Thyroid gland (tissue), 4 donors: ENCODE results near the gene DIRAS1. TPM values are rescaled to one million over a fixed set of nuclear protein-coding genes. Genes with fewer than 3 reads are reported as not detected.

Source experiments
- DNase-seq, 2 donors: peaks; one replicate each; pipeline ENCODE4 v3.0.0-alpha.2; 2019
- H3K27ac ChIP-seq, 3 donors: fragments of 200-600 bp; sonication (generic); 1 replicate in 2 of 3; 2 replicates in 1 of 3; pipeline ENCODE4 v1.5.1; 2016 to 2019; ENCODE audit warnings: mild to moderate bottlenecking in 1 of 3, moderate library complexity in 1 of 3
- H3K27me3 ChIP-seq: fragments of 200-600 bp; sonication (generic); one replicate; pipeline ENCODE4 v1.5.1; 2019
- H3K36me3 ChIP-seq, 2 donors: fragments of 200-600 bp; sonication (generic); one replicate each; pipeline ENCODE4 v1.5.1; 2016 to 2019
- H3K4me1 ChIP-seq, 2 donors: fragments of 200-600 bp; sonication (generic); one replicate each; pipeline ENCODE4 v1.5.1; 2017 to 2019
- H3K4me3 ChIP-seq, 3 donors: fragments of 200-600 bp; sonication (generic); replicated peaks in 1 of 3; 1 replicate in 2 of 3; 2 replicates in 1 of 3; pipeline ENCODE4 v1.5.1; 2016; ENCODE audit warnings: mild to moderate bottlenecking in 1 of 3
- H3K9me3 ChIP-seq: fragments of 200-600 bp; sonication (generic); one replicate; pipeline ENCODE4 v1.5.1; 2017
- CTCF ChIP-seq, 6 experiments: fragments of 200-600 bp in 3 of 6; fragments of 450-650 bp in 3 of 6; sonication (generic) in 3 of 6; IDR thresholded peaks; one replicate each; pipeline ENCODE4 v1.5.1; 2016 to 2019; ENCODE audit warnings: antibody characterized with exemption in 6 of 6, mild to moderate bottlenecking in 2 of 6, inconsistent platforms in 1 of 6, moderate library complexity in 1 of 6
- POLR2A ChIP-seq, 2 donors: fragments of 450-650 bp; IDR thresholded peaks; one replicate each; pipeline ENCODE4 v1.6.1; 2017; ENCODE audit warnings: antibody characterized with exemption in 2 of 2, mild to moderate bottlenecking in 2 of 2, moderate library complexity in 1 of 2
- WGBS, 2 donors: methylation state at CpG; one replicate each; pipeline ENCODE4 v1.1.5; 2017; 5-methylcytosine and 5-hydroxymethylcytosine counted together
- intact Hi-C: fragments of 100-400 bp; cut with DNase I; formaldehyde crosslinking; loops from one replicate; pipeline ENCODE4 v1.15.1; 2023
- total RNA-seq, 4 donors: library from RNA; depleted of rRNA; stranded (reverse); fragments of >200 nt; gene quantifications; one replicate each; pipeline ENCODE4 v1.2.3, GENCODE V29; 2016

The DIRAS1 gene
- total RNA-seq, 4 donors from 2014 or later: 0.27 to 0.67 (median 0.40) TPM

GRCh38 chr19:2700660-2701360 lies 20.4 kb downstream of the DIRAS1 start:
- intact Hi-C loops: no loop called here
- WGBS, 2 donors: 44 to 50% methylated on average over 26 of the region's 26 CpGs
- DNase-seq: no peak
- no peak overlapping the region for H3K4me3 ChIP-seq
- no peaks in the 10 kb centered on the region for H3K36me3 ChIP-seq
- no peaks in the 10 kb centered on the region for H3K9me3 ChIP-seq
- no peaks in the 10 kb centered on the region for H3K27me3 ChIP-seq
- no peak overlapping the region for H3K27ac ChIP-seq
- TF ChIP-seq POLR2A (IDR thresholded peaks at IDR 0.05) (no peak), CTCF (IDR thresholded peaks at IDR 0.05) (no peak)
- peaks cover 10 to 11% of the 10 kb centered on the region in 2 donors for H3K4me1 ChIP-seq

- Histone ChIP-seq H3K27me3 (no peaks in the 10 kb centered on the region), H3K4me3 (no peak overlapping the region), H3K36me3 (no peaks in the 10 kb centered on the region), H3K9me3 (no peaks in the 10 kb centered on the region), H3K4me1 (peaks cover 10 to 11% of the 10 kb centered on the region in 2 donors), H3K27ac (no peak overlapping the region)
- DNase-seq: no peak
- TF ChIP-seq POLR2A (IDR thresholded peaks at IDR 0.05): no peak
- no peak for TF ChIP-seq CTCF (IDR thresholded peaks at IDR 0.05)
- intact Hi-C loops: no loop called here
- WGBS, 2 donors: 84 to 85% methylated on average over 15 of the region's 15 CpGs
Observed at GRCh38 chr19:2699413-2700140, 21.6 kb downstream of the DIRAS1 start.

GRCh38 chr19:2694196-2694595 lies 27.0 kb downstream of the DIRAS1 start:
- 59 to 70% methylated on average over 5 of the region's 5 CpGs for WGBS, 2 donors
- H3K27ac ChIP-seq: no peak overlapping the region

GRCh38 chr19:2693492-2694160 lies 27.5 kb downstream of the DIRAS1 start:
- Histone ChIP-seq H3K27me3 (no peaks in the 10 kb centered on the region), H3K27ac (no peak overlapping the region), H3K4me3 (no peak overlapping the region), H3K36me3 (no peaks in the 10 kb centered on the region), H3K9me3 (no peaks in the 10 kb centered on the region), H3K4me1 (no peaks in the 10 kb centered on the region)
- WGBS, 2 donors: 65% methylated on average over 12 of the region's 12 CpGs
- TF ChIP-seq CTCF (IDR thresholded peaks at IDR 0.05) (no peak), POLR2A (IDR thresholded peaks at IDR 0.05) (no peak)
- no peak for DNase-seq
- intact Hi-C loops: no loop called here

More at GRCh38 chr19:2694196-2694595, 27.0 kb downstream of the DIRAS1 start:
- intact Hi-C loops: no loop called here
- Histone ChIP-seq H3K4me3 (no peak overlapping the region), H3K36me3 (no peaks in the 10 kb centered on the region), H3K4me1 (no peaks in the 10 kb centered on the region), H3K27me3 (no peaks in the 10 kb centered on the region), H3K9me3 (no peaks in the 10 kb centered on the region)
- no peak for TF ChIP-seq CTCF (IDR thresholded peaks at IDR 0.05)
- TF ChIP-seq POLR2A (IDR thresholded peaks at IDR 0.05): no peak
- no peak for DNase-seq
